Suprapubic skin (tissue), 3 donors: ENCODE results near the gene ADRA1B.

ENCODE experiments used
- POLR2A ChIP-seq, 2 donors: fragments of 450-650 bp; IDR thresholded peaks; one replicate each; pipeline ENCODE4 v1.6.1; 2017; ENCODE audit warnings: antibody characterized with exemption in 2 of 2, mild to moderate bottlenecking in 2 of 2, moderate library complexity in 2 of 2
- TF ChIP-seq, protein P1 (sequence below), 2 donors: fragments of 200-600 bp in 1 of 2; fragments of 450-650 bp in 1 of 2; sonication (generic) in 1 of 2; IDR thresholded peaks; one replicate each; pipeline ENCODE4 v1.5.1; 2016 to 2019; ENCODE audit warnings: antibody characterized with exemption in 2 of 2, mild to moderate bottlenecking in 1 of 2, moderate library complexity in 1 of 2

DNA sequence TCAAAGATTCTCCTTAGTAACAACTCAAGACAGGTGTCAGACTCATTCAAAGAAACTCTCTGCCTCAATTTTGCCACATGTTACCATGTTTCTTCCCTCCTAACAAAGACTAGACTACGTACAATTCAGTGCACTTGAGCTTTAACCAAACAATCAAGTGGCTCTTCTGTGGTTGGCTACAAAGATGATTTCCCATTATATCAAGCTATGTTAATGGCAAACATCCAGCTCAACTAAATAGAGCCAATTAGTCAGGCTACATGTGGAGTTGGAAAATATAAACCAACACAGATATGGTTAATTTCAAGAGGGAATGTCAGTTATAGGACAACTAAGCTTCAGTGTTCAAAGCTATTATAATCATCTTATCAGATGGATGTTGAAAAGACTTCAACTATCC lies 29.2 kb upstream of the ADRA1B start:
- TF ChIP-seq, protein P1, sequence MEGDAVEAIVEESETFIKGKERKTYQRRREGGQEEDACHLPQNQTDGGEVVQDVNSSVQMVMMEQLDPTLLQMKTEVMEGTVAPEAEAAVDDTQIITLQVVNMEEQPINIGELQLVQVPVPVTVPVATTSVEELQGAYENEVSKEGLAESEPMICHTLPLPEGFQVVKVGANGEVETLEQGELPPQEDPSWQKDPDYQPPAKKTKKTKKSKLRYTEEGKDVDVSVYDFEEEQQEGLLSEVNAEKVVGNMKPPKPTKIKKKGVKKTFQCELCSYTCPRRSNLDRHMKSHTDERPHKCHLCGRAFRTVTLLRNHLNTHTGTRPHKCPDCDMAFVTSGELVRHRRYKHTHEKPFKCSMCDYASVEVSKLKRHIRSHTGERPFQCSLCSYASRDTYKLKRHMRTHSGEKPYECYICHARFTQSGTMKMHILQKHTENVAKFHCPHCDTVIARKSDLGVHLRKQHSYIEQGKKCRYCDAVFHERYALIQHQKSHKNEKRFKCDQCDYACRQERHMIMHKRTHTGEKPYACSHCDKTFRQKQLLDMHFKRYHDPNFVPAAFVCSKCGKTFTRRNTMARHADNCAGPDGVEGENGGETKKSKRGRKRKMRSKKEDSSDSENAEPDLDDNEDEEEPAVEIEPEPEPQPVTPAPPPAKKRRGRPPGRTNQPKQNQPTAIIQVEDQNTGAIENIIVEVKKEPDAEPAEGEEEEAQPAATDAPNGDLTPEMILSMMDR (IDR thresholded peaks at IDR 0.05): no peak
- TF ChIP-seq POLR2A (IDR thresholded peaks at IDR 0.05): no peak
